GM12891 (cell line): ENCODE results near the gene C10orf120.

Experiments
- POLR2A ChIP-seq: IDR thresholded peaks from 2 replicates; pipeline ENCODE4 v1.6.1; 2011; ENCODE audit warnings: low read depth, low read length, control low read depth
- POLR2AphosphoS5 ChIP-seq: IDR thresholded peaks from 2 replicates; pipeline ENCODE4 v1.6.1; 2011; ENCODE audit warnings: low read depth, low read length, control low read depth
- POU2F2 ChIP-seq: IDR thresholded peaks from 2 replicates; pipeline ENCODE4 v1.6.1; 2011; ENCODE audit warnings: low read depth, mild to moderate bottlenecking, control low read depth, low read length, moderate library complexity
- TAF1 ChIP-seq: IDR thresholded peaks from 2 replicates; pipeline ENCODE4 v1.6.1; 2011; ENCODE audit warnings: low read depth, low read length, control low read depth

- TF ChIP-seq POLR2A (no peak), POLR2AphosphoS5 (no peak), POU2F2 (no peak), TAF1 (no peak)
Measured at GRCh38 chr10:122710576-122710975, 10.9 kb upstream of the C10orf120 start.
